H54 (cell line): Measurements from ENCODE around the gene VSX2.

Experiments used
- DNase-seq: peaks from one replicate; pipeline ENCODE4 v3.0.0; 2011; ENCODE audit warnings: low spot score, mixed read lengths; ENCODE audit not compliant: insufficient read length
- FAIRE-seq: peaks from 3 replicates; lab custom pipeline; 2011; peaks lifted over from hg19 to GRCh38; lab: Jason Lieb, UNC
- POLR2A ChIP-seq: IDR thresholded peaks from 2 replicates; pipeline ENCODE4 v1.6.1; 2011; ENCODE audit warnings: low read depth, mild to moderate bottlenecking, low read length

VSX2 gene

DNA sequence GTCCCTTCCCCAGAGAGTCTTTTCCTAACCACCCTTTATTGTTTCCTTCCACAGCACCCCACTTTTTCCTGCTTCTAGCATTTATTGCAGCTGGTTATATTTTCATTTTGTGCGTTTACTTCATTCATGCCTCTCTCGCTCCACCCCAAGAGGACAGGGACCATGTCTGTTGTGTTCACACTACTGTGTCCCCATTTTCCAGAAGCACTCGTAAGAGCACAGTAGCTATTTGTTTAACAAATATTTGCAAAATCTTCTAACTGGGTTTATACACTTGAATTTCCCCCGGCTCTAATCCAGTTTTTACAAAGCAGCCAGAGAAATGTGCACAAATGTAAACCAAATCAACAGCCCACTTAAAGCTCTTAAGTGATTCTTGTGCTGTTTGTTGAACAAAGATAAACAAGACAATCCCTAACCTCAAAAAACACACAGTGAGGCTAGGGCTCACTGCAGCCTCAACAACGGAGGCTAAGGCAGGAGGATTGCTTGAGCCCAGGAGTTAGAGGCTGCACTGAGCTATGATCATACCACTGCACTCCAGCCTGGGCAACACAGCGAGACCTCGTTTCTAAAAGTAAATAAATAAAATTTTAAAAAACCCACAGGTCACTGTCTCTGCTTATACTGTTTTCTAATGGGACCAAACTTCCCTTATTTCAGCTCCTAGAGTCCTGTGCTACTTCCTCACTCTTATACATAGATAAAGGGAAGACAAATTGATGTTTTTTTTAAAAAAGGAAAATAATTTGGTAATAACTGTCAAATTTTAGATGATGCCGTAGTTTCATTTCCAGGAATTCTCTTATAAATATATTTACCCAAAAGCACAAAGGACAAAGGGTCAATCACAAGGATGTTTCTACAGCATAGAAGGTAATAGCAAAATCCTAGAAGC, 70.1 kb downstream of the VSX2 start:
- DNase-seq (no peak), FAIRE-seq (no peak)
- TF ChIP-seq POLR2A = no peak

DNA sequence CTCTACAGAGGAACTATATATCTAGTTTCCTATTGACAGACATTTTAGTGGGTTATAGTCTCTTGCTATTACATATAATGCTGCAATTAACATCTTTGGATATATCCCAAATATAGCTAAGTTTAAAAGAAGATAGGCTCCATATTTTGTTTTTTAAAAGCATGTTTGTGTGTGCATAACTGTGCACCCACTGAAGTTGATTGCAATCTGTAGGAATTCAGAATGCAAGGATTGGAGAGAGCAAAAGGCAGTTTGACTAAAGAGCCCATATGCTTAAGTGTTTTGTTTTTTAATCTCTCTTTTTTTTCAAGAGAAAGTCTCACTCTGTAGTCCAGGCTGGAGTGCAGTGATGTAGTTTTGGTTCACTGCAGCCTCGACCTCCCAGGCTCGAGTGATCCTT, 72.9 kb downstream of the VSX2 start:
- DNase-seq = no peak
- TF ChIP-seq POLR2A = no peak
- no peak for FAIRE-seq
